SK-N-SH (cell line): ENCODE results near the gene CHST13.

ENCODE experiments used
- CHD2 ChIP-seq: fragments of 150-350 bp; IDR thresholded peaks from 2 replicates; pipeline ENCODE4 v1.6.1; 2018; ENCODE audit warnings: low read length; ENCODE audit not compliant: partially characterized antibody
- CTCF ChIP-seq: fragments of 200-600 bp; sonication (generic); IDR thresholded peaks from 2 replicates; pipeline ENCODE4 v1.6.1; 2017; ENCODE audit warnings: antibody characterized with exemption, mild to moderate bottlenecking, moderate library complexity
- EP300 ChIP-seq, 2 experiments: IDR thresholded peaks; 2 replicates each; pipeline versions ENCODE4 v1.4.0 to v1.6.1; 2012; ENCODE audit warnings: borderline replicate concordance in 1 of 2, low read depth in 1 of 2, low read length in 1 of 2
- JUND ChIP-seq: IDR thresholded peaks from 2 replicates; pipeline ENCODE4 v1.4.0; 2012
- MAX ChIP-seq: IDR thresholded peaks from 2 replicates; pipeline ENCODE4 v1.4.0; 2012; ENCODE audit warnings: low read depth
- POLR2AphosphoS5 ChIP-seq: IDR thresholded peaks from 2 replicates; pipeline ENCODE4 v1.6.1; 2012; ENCODE audit warnings: low read depth, low read length
- RAD21 ChIP-seq: IDR thresholded peaks from 2 replicates; pipeline ENCODE4 v1.6.1; 2012; ENCODE audit warnings: mild to moderate bottlenecking, low read length
- REST ChIP-seq: IDR thresholded peaks from 2 replicates; pipeline ENCODE4 v1.6.1; 2012; ENCODE audit warnings: mild to moderate bottlenecking, low read depth, low read length, moderate library complexity
- SIN3A ChIP-seq: IDR thresholded peaks from 2 replicates; pipeline ENCODE4 v1.6.1; 2012; ENCODE audit warnings: low read depth, mild to moderate bottlenecking, low read length, moderate library complexity, borderline replicate concordance
- SMC3 ChIP-seq: IDR thresholded peaks from 2 replicates; pipeline ENCODE4 v1.6.1; 2012; ENCODE audit warnings: low read depth, low read length, improper control_type of control experiment
- TEAD4 ChIP-seq: IDR thresholded peaks from 2 replicates; pipeline ENCODE4 v1.4.0; 2012; ENCODE audit warnings: mild to moderate bottlenecking, borderline replicate concordance; ENCODE audit not compliant: insufficient read depth
- YY1 ChIP-seq: IDR thresholded peaks from 2 replicates; pipeline ENCODE4 v1.4.0; 2012; ENCODE audit warnings: low read depth, mild to moderate bottlenecking

GRCh38 chr3:126517291-126517951 is 6.5 kb upstream of the CHST13 start, which contains the start of gene UROC1:
- no peak for TF ChIP-seq CTCF
- TF ChIP-seq POLR2AphosphoS5 = no peak
- no peak for TF ChIP-seq SMC3
- TF ChIP-seq JUND = no peak
- TF ChIP-seq EP300 (IDR thresholded peaks at IDR 0.05; ENCODE audit: borderline replicate concordance in 1 of 2, low read depth in 1 of 2, low read length in 1 of 2) = no peak
- no peak for TF ChIP-seq REST
- no peak for TF ChIP-seq YY1
- TF ChIP-seq RAD21 = no peak
- TF ChIP-seq SIN3A = no peak
- no peak for TF ChIP-seq CHD2
- TF ChIP-seq MAX = no peak
- no peak for TF ChIP-seq TEAD4
